H9 (cell line): Measurements from ENCODE around the gene UTP25. TPM values are rescaled to one million over a fixed set of nuclear protein-coding genes. Genes with fewer than 3 reads are reported as not detected.

Source experiments
- DNase-seq: peaks from one replicate; pipeline ENCODE4 v3.0.0-alpha.2; 2017
- H2AFZ ChIP-seq: one replicate; pipeline ENCODE4 v1.6.1; 2013; ENCODE audit warnings: mild to moderate bottlenecking, low read length, control low read depth, moderate library complexity
- H2AK5ac ChIP-seq: 2 replicates; pipeline ENCODE4 v1.6.1; 2013; ENCODE audit warnings: low read length, control low read depth, mixed read lengths; ENCODE audit not compliant: insufficient read length
- H2BK120ac ChIP-seq: one replicate; pipeline ENCODE4 v1.6.1; 2013; ENCODE audit warnings: low read depth, mild to moderate bottlenecking, low read length, control low read depth, inconsistent platforms; ENCODE audit not compliant: poor library complexity, severe bottlenecking
- H2BK12ac ChIP-seq: 2 replicates; pipeline ENCODE4 v1.6.1; 2013; ENCODE audit warnings: low read length, control low read depth, mixed read lengths, low read depth; ENCODE audit not compliant: insufficient read length
- H2BK15ac ChIP-seq: 2 replicates; pipeline ENCODE4 v1.6.1; 2013; ENCODE audit warnings: low read depth, low read length, control low read depth
- H2BK20ac ChIP-seq: one replicate; pipeline ENCODE4 v1.6.1; 2013; ENCODE audit warnings: low read depth, mild to moderate bottlenecking, low read length, control low read depth, inconsistent platforms; ENCODE audit not compliant: poor library complexity, severe bottlenecking
- H2BK5ac ChIP-seq: 2 replicates; pipeline ENCODE4 v1.6.1; 2013; ENCODE audit warnings: low read length, control low read depth, mixed read lengths; ENCODE audit not compliant: insufficient read length
- H3K14ac ChIP-seq: 2 replicates; pipeline ENCODE4 v1.6.1; 2013; ENCODE audit warnings: low read length, control low read depth; ENCODE audit not compliant: insufficient read depth
- H3K18ac ChIP-seq: 2 replicates; pipeline ENCODE4 v1.6.1; 2013; ENCODE audit warnings: low read depth, mild to moderate bottlenecking, mixed read lengths, low read length, control low read depth; ENCODE audit not compliant: insufficient read length
- H3K23ac ChIP-seq: 2 replicates; pipeline ENCODE4 v1.6.1; 2013; ENCODE audit warnings: low read length, control low read depth, mixed read lengths, low read depth; ENCODE audit not compliant: insufficient read length
- H3K23me2 ChIP-seq: 2 replicates; pipeline ENCODE4 v1.6.1; 2013; ENCODE audit warnings: low read depth, mild to moderate bottlenecking, mixed read lengths, low read length, control low read depth; ENCODE audit not compliant: insufficient read length, poor library complexity, severe bottlenecking
- H3K27ac ChIP-seq: 2 replicates; pipeline ENCODE4 v1.5.1; 2013; ENCODE audit warnings: low read length, control low read depth, mixed read lengths, low read depth; ENCODE audit not compliant: insufficient read length
- H3K27me3 ChIP-seq: 2 replicates; pipeline ENCODE4 v1.6.1; 2013; ENCODE audit warnings: low read length, control low read depth, inconsistent platforms; ENCODE audit not compliant: insufficient read depth
- H3K4ac ChIP-seq: 2 replicates; pipeline ENCODE4 v1.6.1; 2013; ENCODE audit warnings: low read depth, mild to moderate bottlenecking, control low read depth, inconsistent platforms, low read length, moderate library complexity
- H3K4me1 ChIP-seq: 2 replicates; pipeline ENCODE4 v1.6.1; 2013; ENCODE audit warnings: low read length, control low read depth, inconsistent platforms; ENCODE audit not compliant: insufficient read depth
- H3K4me2 ChIP-seq: 2 replicates; pipeline ENCODE4 v1.6.1; 2013; ENCODE audit warnings: low read length, control low read depth, mixed read lengths; ENCODE audit not compliant: insufficient read length, insufficient read depth
- H3K56ac ChIP-seq: 2 replicates; pipeline ENCODE4 v1.6.1; 2013; ENCODE audit warnings: low read depth, mild to moderate bottlenecking, mixed read lengths, low read length, control low read depth; ENCODE audit not compliant: insufficient read length
- H3K79me1 ChIP-seq: 2 replicates; pipeline ENCODE4 v1.6.1; 2013; ENCODE audit warnings: low read depth, mild to moderate bottlenecking, moderate library complexity, low read length, control low read depth, inconsistent platforms; ENCODE audit not compliant: insufficient read depth, poor library complexity, severe bottlenecking
- H3K79me2 ChIP-seq: 2 replicates; pipeline ENCODE4 v1.6.1; 2013; ENCODE audit warnings: low read length, control low read depth, inconsistent platforms; ENCODE audit not compliant: insufficient read depth
- H3K9ac ChIP-seq: 2 replicates; pipeline ENCODE4 v1.6.1; 2013; ENCODE audit warnings: low read length, control low read depth, mixed read lengths; ENCODE audit not compliant: insufficient read length; ENCODE audit errors: extremely low read depth
- H3K9me3 ChIP-seq: one replicate; pipeline ENCODE4 v1.6.1; 2013; ENCODE audit warnings: low read depth, low read length, inconsistent platforms; ENCODE audit not compliant: control insufficient read depth
- H3T11ph ChIP-seq: one replicate; pipeline ENCODE4 v1.6.1; 2013; ENCODE audit warnings: mild to moderate bottlenecking, low read length, control low read depth, inconsistent platforms
- H4K20me1 ChIP-seq: one replicate; pipeline ENCODE4 v1.6.1; 2013; ENCODE audit not compliant: control insufficient read depth, insufficient read length, insufficient read depth
- H4K5ac ChIP-seq: 2 replicates; pipeline ENCODE4 v1.6.1; 2013; ENCODE audit warnings: low read depth, mild to moderate bottlenecking, mixed read lengths, low read length, control low read depth; ENCODE audit not compliant: insufficient read length
- H4K8ac ChIP-seq: replicated peaks from 2 replicates; pipeline ENCODE4 v1.6.1; 2013; ENCODE audit warnings: low read length, control low read depth, mixed read lengths, low read depth; ENCODE audit not compliant: insufficient read length
- H4K91ac ChIP-seq: 2 replicates; pipeline ENCODE4 v1.6.1; 2013; ENCODE audit warnings: low read depth, mild to moderate bottlenecking, moderate library complexity, mixed read lengths, low read length, control low read depth; ENCODE audit not compliant: insufficient read length
- H3K27ac Mint-ChIP-seq, 3 experiments: 2 replicates in 2 of 3; 3 replicates in 1 of 3; pipeline ENCODE4 v1.8.0; 2020 to 2021; ENCODE audit warnings: mixed read lengths in 3 of 3, mild to moderate bottlenecking in 1 of 3, moderate library complexity in 1 of 3
- H3K27me3 Mint-ChIP-seq: 2 replicates; pipeline ENCODE4 v1.8.0; 2021; ENCODE audit warnings: low read depth, mild to moderate bottlenecking, moderate library complexity, mixed read lengths
- H3K36me3 Mint-ChIP-seq, 3 experiments: 2 replicates in 2 of 3; 3 replicates in 1 of 3; pipeline ENCODE4 v1.8.0; 2020 to 2021; ENCODE audit warnings: low read depth in 3 of 3, mixed read lengths in 3 of 3; ENCODE audit not compliant: insufficient read depth in 1 of 3
- H3K4me1 Mint-ChIP-seq, 2 experiments: 2 replicates each; pipeline ENCODE4 v1.8.0; 2020; ENCODE audit warnings: mixed read lengths in 2 of 2
- H3K4me3 Mint-ChIP-seq, 2 experiments: 2 replicates in 1 of 2; 3 replicates in 1 of 2; pipeline ENCODE4 v1.8.0; 2020 to 2021; ENCODE audit warnings: mild to moderate bottlenecking in 2 of 2, mixed read lengths in 2 of 2, moderate library complexity in 1 of 2
- H3K9me3 Mint-ChIP-seq, 2 experiments: 2 replicates in 1 of 2; 3 replicates in 1 of 2; pipeline ENCODE4 v1.8.0; 2020; ENCODE audit warnings: mild to moderate bottlenecking in 2 of 2, mixed read lengths in 2 of 2, moderate library complexity in 1 of 2
- CTCF ChIP-seq: fragments of 200-600 bp; sonication (generic); conservative IDR thresholded peaks from 3 replicates; pipeline ENCODE4 v1.8.0; 2021; ENCODE audit warnings: antibody characterized with exemption, mild to moderate bottlenecking
- WGBS: extraction: QIAGEN DNeasy Blood & Tissue Kit; methylation state at CpG from one replicate; pipeline ENCODE4 v1.1.7; 2013; ENCODE audit warnings: missing lambda C conversion rate, low lambda C conversion rate, mixed read lengths; ENCODE audit not compliant: insufficient read length; ENCODE audit errors: extremely low coverage; 5-methylcytosine and 5-hydroxymethylcytosine counted together
- total RNA-seq: library from RNA; stranded (reverse); gene quantifications from 2 replicates; pipeline ENCODE4 v1.2.1, GENCODE V29; 2021

UTP25 gene
- total RNA-seq, 1 experiment from 2014 or later: 12.9 TPM

- no peaks in the 10 kb centered on the region for H3K36me3 Mint-ChIP-seq
- H3K27me3 ChIP-seq: no peaks in the 10 kb centered on the region
- no peaks in the 10 kb centered on the region for H3K79me1 ChIP-seq
- no peak overlapping the region for H3T11ph ChIP-seq
- H2BK120ac ChIP-seq: no peak overlapping the region
- H3K9me3 Mint-ChIP-seq: no peaks in the 10 kb centered on the region
- H3K4me1 Mint-ChIP-seq: peaks cover 14 to 21% of the 10 kb centered on the region in 2 experiments
- no peak overlapping the region for H3K9ac ChIP-seq
- no peak overlapping the region for H2BK15ac ChIP-seq
- H3K27me3 Mint-ChIP-seq: peaks cover 7% of the 10 kb centered on the region; the same call in 1 of the 2 replicates
- H3K9me3 ChIP-seq: no peaks in the 10 kb centered on the region
- H3K4me3 Mint-ChIP-seq: no peak overlapping the region
- no peak overlapping the region for H3K4me2 ChIP-seq
- H3K27ac ChIP-seq: no peak overlapping the region
- H3K56ac ChIP-seq: no peak overlapping the region
- H3K4ac ChIP-seq: no peak overlapping the region
- H3K23ac ChIP-seq: no peak overlapping the region
- no peak overlapping the region for H4K5ac ChIP-seq
- H2AFZ ChIP-seq: no peak overlapping the region
- no peak overlapping the region for H4K91ac ChIP-seq
- H3K14ac ChIP-seq: no peak overlapping the region
- no peak overlapping the region for H3K18ac ChIP-seq
- H2AK5ac ChIP-seq: no peak overlapping the region
- WGBS: no CpG with 5 or more reads among the region's 1 CpG
- H3K4me1 ChIP-seq: no peaks in the 10 kb centered on the region
- no peaks in the 10 kb centered on the region for H3K23me2 ChIP-seq
- H2BK20ac ChIP-seq: no peak overlapping the region
- TF ChIP-seq CTCF: no peak; the same call in 2 of the 3 replicates
- H4K20me1 ChIP-seq: no peaks in the 10 kb centered on the region
- H2BK5ac ChIP-seq: no peak overlapping the region
- no peak for DNase-seq
- no peaks in the 10 kb centered on the region for H3K79me2 ChIP-seq
- H2BK12ac ChIP-seq: no peak overlapping the region
- no peak overlapping the region for H4K8ac ChIP-seq
- no peak overlapping the region for H3K27ac Mint-ChIP-seq
Measured at GRCh38 chr1:209883341-209883971, 55.7 kb downstream of the UTP25 start.
